SK-N-MC (cell line): ENCODE results near the gene CHRNA4.

Experiments used
- DNase-seq: peaks from one replicate; pipeline ENCODE4 v3.0.0-alpha.2; 2011; ENCODE audit warnings: low read depth, low spot score
- H3K27ac ChIP-seq: fragments of 200-600 bp; sonication (generic); 2 replicates; pipeline ENCODE4 v1.5.1; 2016; ENCODE audit warnings: mixed run types
- H3K36me3 ChIP-seq: fragments of 200-600 bp; sonication (generic); 2 replicates; pipeline ENCODE4 v1.6.1; 2017; ENCODE audit warnings: antibody characterized with exemption, low read length, mixed read lengths; ENCODE audit not compliant: insufficient read depth
- H3K4me3 ChIP-seq: fragments of 200-600 bp; sonication (generic); 2 replicates; pipeline ENCODE4 v1.5.1; 2016
- H3K9ac ChIP-seq: fragments of 200-600 bp; sonication (generic); 2 replicates; pipeline ENCODE4 v1.8.0; 2017; ENCODE audit warnings: mixed run types, mixed read lengths; ENCODE audit not compliant: insufficient read length
- H3K9me3 ChIP-seq: fragments of 200-600 bp; sonication (generic); 2 replicates; pipeline ENCODE4 v1.6.1; 2017; ENCODE audit warnings: low read depth, mild to moderate bottlenecking, antibody characterized with exemption, low read length, moderate library complexity, mixed read lengths
- EZH2 ChIP-seq: fragments of 200-600 bp; sonication (generic); IDR thresholded peaks from one replicate; pipeline ENCODE4 v1.6.1; 2017; ENCODE audit warnings: antibody characterized with exemption
- FOXP2 ChIP-seq: optimal IDR thresholded peaks from 2 replicates; pipeline ENCODE3; 2011; ENCODE audit warnings: mild to moderate bottlenecking, moderate library complexity; ENCODE audit not compliant: insufficient read depth; ENCODE audit errors: extremely low read length, control extremely low read depth
- POLR2AphosphoS5 ChIP-seq: IDR thresholded peaks from 2 replicates; pipeline ENCODE4 v1.6.1; 2012; ENCODE audit warnings: mild to moderate bottlenecking, low read depth, low read length, borderline replicate concordance

Gene CHRNA4

GRCh38 chr20:63330940-63331339 lies 30.2 kb downstream of the CHRNA4 start:
- Histone ChIP-seq H3K4me3 (no peak overlapping the region), H3K9ac (no peak overlapping the region), H3K27ac (no peak overlapping the region), H3K9me3 (no peaks in the 10 kb centered on the region), H3K36me3 (no peaks in the 10 kb centered on the region)
- no peak for TF ChIP-seq POLR2AphosphoS5
- no peak for TF ChIP-seq EZH2
- no peak for TF ChIP-seq FOXP2
- DNase-seq: no peak

GRCh38 chr20:63330084-63330760 lies 30.9 kb downstream of the CHRNA4 start:
- no peak for DNase-seq
- H3K36me3 ChIP-seq: no peaks in the 10 kb centered on the region
- TF ChIP-seq EZH2: no peak
- TF ChIP-seq POLR2AphosphoS5: no peak
- TF ChIP-seq FOXP2: no peak
- H3K9ac ChIP-seq: no peak overlapping the region
- H3K27ac ChIP-seq: no peak overlapping the region
- H3K4me3 ChIP-seq: no peak overlapping the region
- H3K9me3 ChIP-seq: no peaks in the 10 kb centered on the region

GRCh38 chr20:63329331-63330083 lies 31.6 kb downstream of the CHRNA4 start:
- DNase-seq: no peak
- Histone ChIP-seq H3K9ac (no peak overlapping the region), H3K36me3 (no peaks in the 10 kb centered on the region), H3K4me3 (no peak overlapping the region), H3K9me3 (no peaks in the 10 kb centered on the region), H3K27ac (no peak overlapping the region)
- no peak for TF ChIP-seq POLR2AphosphoS5
- no peak for TF ChIP-seq FOXP2
- no peak for TF ChIP-seq EZH2

GRCh38 chr20:63328718-63329275 lies 32.4 kb downstream of the CHRNA4 start:
- no peak overlapping the region for H3K9ac ChIP-seq
- DNase-seq: no peak
- no peak overlapping the region for H3K27ac ChIP-seq
- H3K9me3 ChIP-seq: no peaks in the 10 kb centered on the region
- TF ChIP-seq POLR2AphosphoS5: no peak
- no peak for TF ChIP-seq EZH2
- no peak for TF ChIP-seq FOXP2
- H3K36me3 ChIP-seq: no peaks in the 10 kb centered on the region
- H3K4me3 ChIP-seq: no peak overlapping the region

GRCh38 chr20:63328026-63328700 lies 33.0 kb downstream of the CHRNA4 start:
- H3K27ac ChIP-seq: no peak overlapping the region
- H3K9ac ChIP-seq: no peak overlapping the region
- TF ChIP-seq POLR2AphosphoS5: no peak
- TF ChIP-seq EZH2: no peak
- TF ChIP-seq FOXP2: no peak
- no peak for DNase-seq
- H3K4me3 ChIP-seq: no peak overlapping the region
- no peaks in the 10 kb centered on the region for H3K36me3 ChIP-seq
- no peaks in the 10 kb centered on the region for H3K9me3 ChIP-seq

DNA sequence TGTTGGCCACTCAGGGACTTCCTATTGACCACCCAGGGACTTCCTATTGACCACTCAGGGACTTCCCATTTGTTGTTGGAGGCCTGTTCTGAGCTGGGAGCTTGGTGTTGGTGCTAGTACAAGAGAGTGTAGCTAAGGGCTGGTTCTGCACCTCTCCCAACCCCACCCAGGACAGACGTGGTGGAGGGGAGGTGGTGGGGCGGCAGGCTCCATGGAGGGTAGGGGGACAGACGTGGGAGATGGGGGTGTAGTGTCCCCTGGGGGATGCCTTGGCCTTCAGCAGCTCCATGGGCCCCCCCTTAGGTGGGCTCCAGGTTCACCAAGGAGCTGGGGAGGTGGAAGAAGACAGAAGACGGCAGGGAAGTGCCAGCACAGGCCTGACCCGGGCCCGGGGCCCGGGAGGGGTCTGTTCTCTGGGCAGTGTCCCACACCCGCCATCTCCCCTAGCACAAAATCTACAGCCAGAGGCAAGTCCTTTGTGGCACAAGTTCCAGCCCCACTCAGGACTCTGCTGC lies 33.9 kb downstream of the CHRNA4 start:
- Histone ChIP-seq H3K9ac (no peak overlapping the region), H3K36me3 (no peaks in the 10 kb centered on the region), H3K27ac (no peak overlapping the region), H3K4me3 (no peak overlapping the region), H3K9me3 (no peaks in the 10 kb centered on the region)
- DNase-seq: no peak
- TF ChIP-seq POLR2AphosphoS5: no peak
- no peak for TF ChIP-seq FOXP2
- no peak for TF ChIP-seq EZH2

GRCh38 chr20:63326314-63327230 lies 34.6 kb downstream of the CHRNA4 start:
- Histone ChIP-seq H3K9me3 (no peaks in the 10 kb centered on the region), H3K4me3 (no peak overlapping the region), H3K9ac (no peak overlapping the region), H3K36me3 (no peaks in the 10 kb centered on the region), H3K27ac (no peak overlapping the region)
- TF ChIP-seq POLR2AphosphoS5: no peak
- TF ChIP-seq FOXP2: peak; percentile 90
- no peak for TF ChIP-seq EZH2
- DNase-seq: no peak
